ENCODE results near the gene ATRIP. TPM values are rescaled to one million over a fixed set of nuclear protein-coding genes. Genes with fewer than 3 reads are reported as not detected.

Gene ATRIP
- total and polyA plus RNA-seq, 8 donors: 2.3 to 34.4 (median 4.6) TPM

- DNase-seq: no peak
- Histone ChIP-seq H3K4me1 (peaks cover 19 to 47% (median 29%) of the 10 kb centered on the region in 4 donors), H3K4me3 (peak overlapping the region in 1 of 4 donors; percentile 72), H3K27ac (peak overlapping the region in 3 of 5 donors; percentile 92 to 96 (median 93)), H3K9me3 (no peaks in the 10 kb centered on the region), H3K36me3 (peaks cover 4 to 36% (median 34%) of the 10 kb centered on the region in 4 donors), H3K27me3 (no peaks in the 10 kb centered on the region)
- TF ChIP-seq POLR2A (IDR thresholded peaks at IDR 0.05) (no peak), POLR2AphosphoS5 (IDR thresholded peaks at IDR 0.05) (no peak), EP300 (IDR thresholded peaks at IDR 0.05) (no peak)
- TF ChIP-seq, protein P1, sequence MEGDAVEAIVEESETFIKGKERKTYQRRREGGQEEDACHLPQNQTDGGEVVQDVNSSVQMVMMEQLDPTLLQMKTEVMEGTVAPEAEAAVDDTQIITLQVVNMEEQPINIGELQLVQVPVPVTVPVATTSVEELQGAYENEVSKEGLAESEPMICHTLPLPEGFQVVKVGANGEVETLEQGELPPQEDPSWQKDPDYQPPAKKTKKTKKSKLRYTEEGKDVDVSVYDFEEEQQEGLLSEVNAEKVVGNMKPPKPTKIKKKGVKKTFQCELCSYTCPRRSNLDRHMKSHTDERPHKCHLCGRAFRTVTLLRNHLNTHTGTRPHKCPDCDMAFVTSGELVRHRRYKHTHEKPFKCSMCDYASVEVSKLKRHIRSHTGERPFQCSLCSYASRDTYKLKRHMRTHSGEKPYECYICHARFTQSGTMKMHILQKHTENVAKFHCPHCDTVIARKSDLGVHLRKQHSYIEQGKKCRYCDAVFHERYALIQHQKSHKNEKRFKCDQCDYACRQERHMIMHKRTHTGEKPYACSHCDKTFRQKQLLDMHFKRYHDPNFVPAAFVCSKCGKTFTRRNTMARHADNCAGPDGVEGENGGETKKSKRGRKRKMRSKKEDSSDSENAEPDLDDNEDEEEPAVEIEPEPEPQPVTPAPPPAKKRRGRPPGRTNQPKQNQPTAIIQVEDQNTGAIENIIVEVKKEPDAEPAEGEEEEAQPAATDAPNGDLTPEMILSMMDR (IDR thresholded peaks at IDR 0.05): no peak
- intact Hi-C loops (cut with DNase I; ENCODE audit: low total_unique reads): no loop called here
- 78 to 90% (median 81%) methylated on average over 5 of the region's 5 CpGs for WGBS, 5 donors
Observed at GRCh38 chr3:48502121-48502520, 55.6 kb downstream of the ATRIP start.

DNA sequence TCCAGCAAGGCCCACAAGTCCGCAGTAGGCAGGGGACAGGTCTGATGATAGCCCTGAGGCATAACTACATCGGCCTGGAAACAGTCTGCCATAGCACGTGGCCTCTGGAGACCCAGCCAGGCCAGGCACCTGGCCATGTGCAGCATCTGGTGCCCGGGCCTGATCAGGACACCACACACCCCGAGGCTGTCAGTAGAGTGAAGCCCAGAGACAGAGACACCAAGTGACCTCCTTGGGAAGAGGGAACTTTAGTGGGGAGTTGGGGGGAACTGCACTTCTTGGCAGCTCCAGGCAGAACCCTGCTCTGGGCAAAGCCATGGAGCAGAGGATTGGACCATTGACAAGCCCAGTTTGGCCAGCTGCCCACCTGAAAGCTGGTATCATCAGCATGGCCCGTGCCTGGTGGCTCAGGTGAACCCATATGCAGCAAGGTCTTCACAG lies 56.2 kb downstream of the ATRIP start:
- intact Hi-C loops (cut with DNase I; ENCODE audit: low total_unique reads): no loop called here
- H3K4me1 ChIP-seq: peaks cover 19 to 53% (median 29%) of the 10 kb centered on the region in 4 donors
- peak overlapping the region; percentile 57 to 73 (median 70) for H3K4me3 ChIP-seq
- no peaks in the 10 kb centered on the region for H3K9me3 ChIP-seq
- peak; percentile 38 to 66 for DNase-seq
- H3K36me3 ChIP-seq: peaks cover 0 to 30% (median 28%) of the 10 kb centered on the region in 4 donors
- no peak for TF ChIP-seq POLR2AphosphoS5 (IDR thresholded peaks at IDR 0.05)
- no peak for TF ChIP-seq EP300 (IDR thresholded peaks at IDR 0.05)
- no peak for TF ChIP-seq POLR2A (IDR thresholded peaks at IDR 0.05)
- H3K27me3 ChIP-seq: no peaks in the 10 kb centered on the region
- peak overlapping the region; percentile 35 to 96 (median 92) for H3K27ac ChIP-seq
- 28 to 52% (median 38%) methylated on average over 4 to 6 of the region's 6 CpGs for WGBS, 5 donors

DNA sequence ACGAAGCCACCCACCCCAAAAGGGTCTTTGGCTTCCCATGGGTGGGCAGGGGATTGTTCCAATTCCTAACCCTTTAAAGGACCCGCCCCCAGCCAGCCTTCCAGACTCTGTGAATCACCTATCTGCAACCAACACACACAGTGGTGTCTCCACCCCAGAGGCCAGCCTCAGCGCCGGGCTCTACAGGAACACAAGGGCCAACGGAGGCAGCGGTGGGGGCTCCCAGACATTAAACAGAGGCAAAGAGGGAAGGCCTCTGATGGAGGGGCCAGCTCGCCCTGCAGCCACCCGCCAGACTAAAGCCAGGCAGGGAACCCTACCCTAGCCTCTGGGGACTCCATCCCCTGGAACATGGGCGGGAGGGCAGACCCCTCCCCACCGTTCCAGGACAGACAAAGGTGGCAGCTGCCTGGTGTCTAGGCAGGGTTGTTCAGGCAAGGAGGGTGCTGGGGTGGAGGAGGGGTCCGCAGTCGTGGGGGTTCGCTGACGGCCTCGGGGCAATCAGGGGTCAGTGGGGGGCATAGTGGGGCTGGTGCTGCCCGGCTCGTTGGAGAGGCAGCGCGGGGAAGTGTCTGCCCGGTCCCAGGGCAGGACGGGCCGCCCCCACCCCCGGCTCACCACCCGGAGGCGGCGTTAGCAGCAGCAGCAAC lies 57.0 kb downstream of the ATRIP start:
- intact Hi-C loops (cut with DNase I; ENCODE audit: low total_unique reads): no loop called here
- DNase-seq: peak; percentile 54 to 63
- TF ChIP-seq POLR2AphosphoS5 (IDR thresholded peaks at IDR 0.05) (peak in 2 of 3 donors; percentile 43 to 56), POLR2A (IDR thresholded peaks at IDR 0.05) (no peak)

GRCh38 chr3:48504051-48504946 lies 57.8 kb downstream of the ATRIP start, which contains the start of gene SHISA5:
SHISA5 (minus strand) TSS chr3:48504174; CDS start chr3:48504094, 80 bp downstream.
- Histone ChIP-seq H3K4me3 (peak within 1 kb of the TSS; percentile 57 to 73 (median 70)), H3K27ac (peak within 1 kb of the TSS; percentile 84 to 96 (median 92)), H3K36me3 (peaks cover 0 to 16% (median 13%) of the 10 kb centered on the region in 4 donors), H3K4me1 (peaks cover 19 to 57% (median 29%) of the 10 kb centered on the region in 4 donors), H3K27me3 (no peaks in the 10 kb centered on the region), H3K9me3 (no peaks in the 10 kb centered on the region)
- WGBS, 5 donors: 0 to 3% (median 1%) methylated on average over 33 to 63 of the region's 66 CpGs
- no peak for TF ChIP-seq EP300 (IDR thresholded peaks at IDR 0.05)
- TF ChIP-seq POLR2A (IDR thresholded peaks at IDR 0.05): no peak
- peak in 2 of 3 donors; percentile 45 to 61 for TF ChIP-seq POLR2AphosphoS5 (IDR thresholded peaks at IDR 0.05)
- TF ChIP-seq, protein P1 (IDR thresholded peaks at IDR 0.05): no peak
- DNase-seq: peak; percentile 76 to 90
- intact Hi-C loops (cut with DNase I; ENCODE audit: low total_unique reads): no loop called here

More for the DNA sequence above, 57.0 kb downstream of the ATRIP start:
- Histone ChIP-seq H3K36me3 (peaks cover 0 to 23% (median 21%) of the 10 kb centered on the region in 4 donors), H3K4me3 (peak overlapping the region; percentile 57 to 73 (median 70)), H3K27ac (peak overlapping the region; percentile 84 to 96 (median 92)), H3K4me1 (peaks cover 19 to 57% (median 29%) of the 10 kb centered on the region in 4 donors), H3K27me3 (no peaks in the 10 kb centered on the region), H3K9me3 (no peaks in the 10 kb centered on the region)
- WGBS, 5 donors: 5 to 12% (median 10%) methylated on average over 8 to 26 of the region's 26 CpGs

DNA sequence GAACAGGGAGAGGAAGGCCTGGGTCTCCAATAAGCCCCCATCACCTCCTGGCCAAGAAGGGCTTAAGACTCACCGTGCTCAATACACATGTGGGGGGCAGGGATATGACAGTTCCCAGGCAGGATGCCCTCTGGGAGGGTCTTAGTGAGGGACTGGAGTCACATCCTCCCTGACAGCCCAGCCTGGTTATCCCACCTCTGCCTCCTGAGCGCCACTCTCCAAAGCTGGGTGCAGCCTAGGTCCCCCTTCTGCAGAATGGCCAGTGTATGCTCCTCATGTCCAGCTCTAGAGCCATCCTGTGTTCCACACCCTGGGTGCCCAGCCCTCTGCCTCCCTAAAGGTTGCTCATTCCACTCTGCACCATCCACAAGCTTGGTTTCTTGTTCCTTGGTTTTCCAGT lies 58.6 kb downstream of the ATRIP start:
- H3K36me3 ChIP-seq: peaks cover 0 to 9% (median 7%) of the 10 kb centered on the region in 4 donors
- no peak overlapping the region for H3K4me3 ChIP-seq
- no peaks in the 10 kb centered on the region for H3K27me3 ChIP-seq
- TF ChIP-seq EP300 (IDR thresholded peaks at IDR 0.05) (no peak), POLR2AphosphoS5 (IDR thresholded peaks at IDR 0.05) (no peak), POLR2A (IDR thresholded peaks at IDR 0.05) (no peak)
- TF ChIP-seq, protein P1 (IDR thresholded peaks at IDR 0.05): no peak
- DNase-seq: no peak
- peak overlapping the region in 4 of 5 donors; percentile 84 to 96 (median 92) for H3K27ac ChIP-seq
- H3K4me1 ChIP-seq: peaks cover 19 to 57% (median 29%) of the 10 kb centered on the region in 4 donors
- 76 to 89% (median 86%) methylated on average over 2 of the region's 2 CpGs for WGBS, 5 donors
- intact Hi-C loops (cut with DNase I; ENCODE audit: low total_unique reads): no loop called here
- no peaks in the 10 kb centered on the region for H3K9me3 ChIP-seq

Measured in stomach (tissue), 9 donors.